Endothelial cell (in vitro differentiated cells): ENCODE measurements around the gene ACADSB. TPM values are rescaled to one million over a fixed set of nuclear protein-coding genes. Genes with fewer than 3 reads are reported as not detected.

ENCODE experiments used
- DNase-seq: peaks from one replicate; pipeline ENCODE4 v3.0.0; 2021; ENCODE audit warnings: low spot score
- H3K27ac Mint-ChIP-seq: one replicate; pipeline ENCODE4 v1.8.0; 2021; ENCODE audit warnings: mixed read lengths, inconsistent platforms; ENCODE audit not compliant: unreplicated experiment
- H3K27me3 Mint-ChIP-seq: one replicate; pipeline ENCODE4 v1.8.0; 2021; ENCODE audit warnings: mild to moderate bottlenecking, moderate library complexity, mixed read lengths, inconsistent platforms; ENCODE audit not compliant: unreplicated experiment
- H3K36me3 Mint-ChIP-seq: one replicate; pipeline ENCODE4 v1.8.0; 2021; ENCODE audit warnings: mild to moderate bottlenecking, low read depth, mixed read lengths, inconsistent platforms; ENCODE audit not compliant: unreplicated experiment
- H3K4me1 Mint-ChIP-seq: one replicate; pipeline ENCODE4 v1.8.0; 2021; ENCODE audit warnings: mild to moderate bottlenecking, mixed read lengths, inconsistent platforms; ENCODE audit not compliant: unreplicated experiment
- H3K4me3 Mint-ChIP-seq: one replicate; pipeline ENCODE4 v1.8.0; 2021; ENCODE audit warnings: mild to moderate bottlenecking, mixed read lengths, inconsistent platforms; ENCODE audit not compliant: unreplicated experiment
- H3K9me3 Mint-ChIP-seq: one replicate; pipeline ENCODE4 v1.8.0; 2021; ENCODE audit warnings: mixed read lengths, inconsistent platforms; ENCODE audit not compliant: unreplicated experiment
- total RNA-seq: library from RNA; stranded (reverse); fragmentation: NEBNext Ultra II Directional; extraction: Animal tissue kit (Norgen Biotek cat#: 25700); gene quantifications from one replicate; pipeline ENCODE4 v1.2.1, GENCODE V29; 2021; ENCODE audit not compliant: unreplicated experiment
- TF ChIP-seq, protein P1 (sequence below): fragments of 200-600 bp; sonication (generic); IDR thresholded peaks from one replicate; pipeline ENCODE4 v1.5.0; 2021; ENCODE audit warnings: antibody characterized with exemption; ENCODE audit not compliant: unreplicated experiment

Gene ACADSB
- total RNA-seq, 1 donor from 2014 or later, result 35.6 TPM

DNA sequence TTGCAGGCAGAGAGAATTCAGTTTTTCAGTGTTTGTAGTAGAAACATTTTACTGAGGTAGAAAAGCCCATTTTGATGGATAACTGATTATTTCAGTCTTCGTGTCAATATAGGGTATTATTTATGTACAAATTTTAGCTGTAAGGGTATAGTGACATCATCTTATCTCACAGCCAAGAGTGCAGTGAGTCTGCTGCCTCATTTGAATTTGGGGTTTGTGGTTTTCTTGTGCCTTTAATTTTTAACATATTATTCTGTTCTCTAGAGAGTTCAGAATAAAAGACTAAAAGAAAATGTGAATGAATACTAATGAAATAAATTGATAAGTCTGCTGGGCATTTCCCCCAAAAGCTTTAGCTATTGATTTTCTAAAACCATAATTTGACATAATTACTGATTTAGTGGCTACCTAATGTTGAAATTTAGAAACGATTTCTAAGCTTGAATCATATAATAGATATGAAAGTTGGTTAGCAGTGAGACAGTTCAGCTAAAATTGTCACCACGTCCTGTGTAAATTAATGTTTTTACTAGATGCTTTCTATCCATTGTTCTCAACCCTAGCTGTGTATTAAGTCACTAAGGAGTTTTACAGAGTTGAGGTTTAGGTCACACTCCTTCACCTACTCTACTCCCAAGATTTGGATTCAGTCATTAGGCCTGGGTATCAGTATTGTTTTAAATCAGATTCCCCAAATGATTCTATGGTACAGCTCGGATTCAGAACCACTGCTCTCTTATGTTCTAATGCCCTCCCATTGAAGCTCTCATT is 37.3 kb downstream of the ACADSB start:
- no peak for DNase-seq
- H3K9me3 Mint-ChIP-seq, result no peaks in the 10 kb centered on the region
- H3K27ac Mint-ChIP-seq, result no peak overlapping the region
- peaks cover 7% of the 10 kb centered on the region for H3K4me1 Mint-ChIP-seq
- H3K36me3 Mint-ChIP-seq, result no peaks in the 10 kb centered on the region
- TF ChIP-seq, protein P1, sequence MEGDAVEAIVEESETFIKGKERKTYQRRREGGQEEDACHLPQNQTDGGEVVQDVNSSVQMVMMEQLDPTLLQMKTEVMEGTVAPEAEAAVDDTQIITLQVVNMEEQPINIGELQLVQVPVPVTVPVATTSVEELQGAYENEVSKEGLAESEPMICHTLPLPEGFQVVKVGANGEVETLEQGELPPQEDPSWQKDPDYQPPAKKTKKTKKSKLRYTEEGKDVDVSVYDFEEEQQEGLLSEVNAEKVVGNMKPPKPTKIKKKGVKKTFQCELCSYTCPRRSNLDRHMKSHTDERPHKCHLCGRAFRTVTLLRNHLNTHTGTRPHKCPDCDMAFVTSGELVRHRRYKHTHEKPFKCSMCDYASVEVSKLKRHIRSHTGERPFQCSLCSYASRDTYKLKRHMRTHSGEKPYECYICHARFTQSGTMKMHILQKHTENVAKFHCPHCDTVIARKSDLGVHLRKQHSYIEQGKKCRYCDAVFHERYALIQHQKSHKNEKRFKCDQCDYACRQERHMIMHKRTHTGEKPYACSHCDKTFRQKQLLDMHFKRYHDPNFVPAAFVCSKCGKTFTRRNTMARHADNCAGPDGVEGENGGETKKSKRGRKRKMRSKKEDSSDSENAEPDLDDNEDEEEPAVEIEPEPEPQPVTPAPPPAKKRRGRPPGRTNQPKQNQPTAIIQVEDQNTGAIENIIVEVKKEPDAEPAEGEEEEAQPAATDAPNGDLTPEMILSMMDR, result no peak
- no peak overlapping the region for H3K4me3 Mint-ChIP-seq
- peaks cover 2% of the 10 kb centered on the region for H3K27me3 Mint-ChIP-seq

DNA sequence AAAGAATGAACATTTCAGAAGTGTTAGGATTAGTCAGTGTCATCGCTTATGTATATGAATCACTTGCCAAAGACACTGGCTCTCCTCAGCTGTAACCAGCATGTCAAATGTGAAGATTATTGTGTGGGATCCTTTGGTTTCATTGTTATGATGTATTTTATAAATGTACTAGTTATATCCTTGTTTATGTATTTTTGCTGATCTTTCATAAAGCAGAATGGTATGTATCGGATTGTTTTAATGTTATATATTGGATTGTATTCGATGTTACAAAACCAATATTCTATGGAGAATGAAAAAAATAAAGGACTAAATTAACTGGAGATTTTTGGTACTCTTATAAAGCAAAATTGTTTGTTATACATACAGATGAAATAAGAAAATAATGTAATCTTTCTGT is 49.2 kb downstream of the ACADSB start:
- no peaks in the 10 kb centered on the region for H3K9me3 Mint-ChIP-seq
- H3K4me1 Mint-ChIP-seq, result no peaks in the 10 kb centered on the region
- DNase-seq, result no peak
- H3K4me3 Mint-ChIP-seq, result no peak overlapping the region
- TF ChIP-seq, protein P1, result no peak
- no peaks in the 10 kb centered on the region for H3K27me3 Mint-ChIP-seq
- no peak overlapping the region for H3K27ac Mint-ChIP-seq
- H3K36me3 Mint-ChIP-seq, result peaks cover 9% of the 10 kb centered on the region

DNA sequence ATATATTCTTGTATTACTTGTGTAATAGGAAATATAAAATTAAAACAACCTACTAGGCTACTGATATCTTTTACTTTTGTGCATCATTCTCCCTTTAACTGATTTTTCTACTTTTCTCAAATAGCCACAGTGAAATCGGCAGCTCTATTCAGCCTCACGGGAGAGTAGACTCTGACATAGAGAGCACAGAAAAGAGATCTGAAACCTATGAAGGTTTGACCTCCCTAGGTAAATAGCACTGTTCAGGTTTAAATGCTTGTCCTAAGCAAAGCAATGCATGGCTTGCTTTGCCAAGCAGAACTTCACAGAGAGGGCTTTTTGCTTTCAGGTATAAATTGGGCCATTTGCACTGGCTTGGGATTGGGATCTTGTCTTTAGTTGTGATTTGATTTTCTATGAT is 53.1 kb downstream of the ACADSB start:
- TF ChIP-seq, protein P1, result no peak
- Mint-ChIP-seq H3K4me1 (no peaks in the 10 kb centered on the region), H3K27me3 (peaks cover 4% of the 10 kb centered on the region), H3K27ac (no peak overlapping the region), H3K9me3 (no peaks in the 10 kb centered on the region), H3K4me3 (no peak overlapping the region), H3K36me3 (no peaks in the 10 kb centered on the region)
- no peak for DNase-seq

DNA sequence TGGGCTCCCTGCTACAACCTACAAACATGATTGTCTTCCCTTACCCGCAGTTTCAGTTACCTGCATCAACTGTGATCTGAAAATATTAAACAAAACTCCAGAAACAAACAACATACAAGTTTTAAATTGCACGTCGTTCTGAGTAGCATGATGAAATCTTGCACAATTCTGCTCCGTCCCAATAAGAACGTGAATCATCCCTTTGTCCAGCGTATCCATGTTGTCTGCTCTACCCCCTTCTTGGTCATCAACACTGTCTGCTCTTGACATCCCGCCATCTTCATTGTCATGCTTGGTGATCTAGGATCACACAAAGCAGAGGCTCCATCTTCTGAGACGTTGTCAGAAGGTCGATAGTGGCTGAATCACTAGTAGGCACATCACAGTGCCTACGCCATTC is 53.9 kb downstream of the ACADSB start:
- H3K4me3 Mint-ChIP-seq, result no peak overlapping the region
- no peak overlapping the region for H3K27ac Mint-ChIP-seq
- H3K27me3 Mint-ChIP-seq, result peaks cover 4% of the 10 kb centered on the region
- H3K36me3 Mint-ChIP-seq, result no peaks in the 10 kb centered on the region
- TF ChIP-seq, protein P1, result no peak
- H3K9me3 Mint-ChIP-seq, result no peaks in the 10 kb centered on the region
- no peak for DNase-seq
- no peaks in the 10 kb centered on the region for H3K4me1 Mint-ChIP-seq

DNA sequence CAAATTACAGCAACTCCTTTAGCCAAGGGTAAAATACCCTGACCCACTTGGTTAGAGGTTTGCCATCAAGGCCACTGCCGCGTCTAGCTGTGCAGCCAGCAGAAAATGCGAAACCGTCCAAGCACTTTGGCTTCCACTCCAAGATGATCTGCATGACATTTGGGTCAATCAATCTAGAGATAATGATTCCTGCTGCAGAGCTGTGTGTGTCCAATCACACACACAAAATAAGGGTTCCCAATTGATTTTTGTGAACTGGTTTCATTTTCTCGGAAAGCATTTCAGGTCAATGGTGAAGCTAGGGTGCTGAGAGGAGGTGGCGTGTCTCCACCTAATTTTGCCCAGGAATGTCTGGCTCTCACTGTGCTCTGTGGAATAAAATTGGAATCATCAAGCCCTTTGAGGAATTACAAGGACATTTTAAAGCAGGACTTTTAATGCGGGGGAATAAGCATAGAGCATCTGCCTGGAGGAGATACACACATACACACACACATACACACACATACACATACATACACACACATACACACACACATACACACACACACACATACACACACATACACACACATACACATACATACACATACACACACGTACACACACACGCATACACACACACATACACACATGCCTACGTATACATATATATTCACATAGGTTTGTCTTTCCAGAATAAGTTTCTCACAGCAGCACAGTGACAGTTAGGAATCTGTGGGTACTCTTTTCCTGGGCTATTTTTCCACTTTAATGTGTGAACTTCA is 59.5 kb downstream of the ACADSB start:
- Mint-ChIP-seq H3K27ac (no peak overlapping the region), H3K36me3 (no peaks in the 10 kb centered on the region), H3K4me3 (no peak overlapping the region), H3K27me3 (peaks cover 4% of the 10 kb centered on the region), H3K4me1 (no peaks in the 10 kb centered on the region), H3K9me3 (no peaks in the 10 kb centered on the region)
- TF ChIP-seq, protein P1, result no peak
- no peak for DNase-seq
